Prostate gland (tissue), 2 donors: ENCODE results near the gene SGSM1.

ENCODE experiments used
- CTCF ChIP-seq, 4 experiments: fragments of 200-600 bp in 2 of 4; fragments of 450-650 bp in 2 of 4; sonication (generic) in 2 of 4; IDR thresholded peaks; 1 replicate in 3 of 4; 2 replicates in 1 of 4; pipeline ENCODE4 v1.5.1; 2016 to 2019; ENCODE audit warnings: antibody characterized with exemption in 4 of 4, mild to moderate bottlenecking in 2 of 4, moderate library complexity in 2 of 4
- POLR2A ChIP-seq: fragments of 450-650 bp; IDR thresholded peaks from one replicate; pipeline ENCODE4 v1.6.1; 2016; ENCODE audit warnings: antibody characterized with exemption, mild to moderate bottlenecking

GRCh38 chr22:24833881-24834495, 28.0 kb downstream of the SGSM1 start:
- TF ChIP-seq CTCF (IDR thresholded peaks at IDR 0.05): no peak
- TF ChIP-seq POLR2A: no peak
